ENCODE data around the gene CNBP.
"Not testable (repeated sequence)": the region's sequence is repeated elsewhere in the genome, so short reads cannot be mapped to it uniquely, and the experiment has no call there.

DNA sequence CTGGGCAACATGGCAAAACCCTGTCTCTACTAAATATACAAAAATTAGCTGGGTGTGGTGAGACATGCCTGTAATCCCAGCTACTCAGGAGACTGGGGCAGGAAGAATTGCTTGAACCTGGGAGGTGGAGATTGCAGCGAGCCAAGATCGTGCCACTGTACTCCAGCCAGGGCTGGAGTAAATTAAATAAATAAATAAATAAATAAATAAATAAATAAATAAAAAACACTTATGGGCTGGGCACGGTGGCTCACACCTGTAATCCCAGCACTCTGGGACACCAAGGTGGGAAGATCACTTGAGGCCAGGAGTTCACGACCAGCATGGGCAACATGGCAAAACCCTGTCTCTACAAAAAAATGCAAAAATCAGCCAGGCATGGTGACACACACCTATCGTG lies 42.7 kb downstream of the CNBP start:
- TF ChIP-seq, protein P1, sequence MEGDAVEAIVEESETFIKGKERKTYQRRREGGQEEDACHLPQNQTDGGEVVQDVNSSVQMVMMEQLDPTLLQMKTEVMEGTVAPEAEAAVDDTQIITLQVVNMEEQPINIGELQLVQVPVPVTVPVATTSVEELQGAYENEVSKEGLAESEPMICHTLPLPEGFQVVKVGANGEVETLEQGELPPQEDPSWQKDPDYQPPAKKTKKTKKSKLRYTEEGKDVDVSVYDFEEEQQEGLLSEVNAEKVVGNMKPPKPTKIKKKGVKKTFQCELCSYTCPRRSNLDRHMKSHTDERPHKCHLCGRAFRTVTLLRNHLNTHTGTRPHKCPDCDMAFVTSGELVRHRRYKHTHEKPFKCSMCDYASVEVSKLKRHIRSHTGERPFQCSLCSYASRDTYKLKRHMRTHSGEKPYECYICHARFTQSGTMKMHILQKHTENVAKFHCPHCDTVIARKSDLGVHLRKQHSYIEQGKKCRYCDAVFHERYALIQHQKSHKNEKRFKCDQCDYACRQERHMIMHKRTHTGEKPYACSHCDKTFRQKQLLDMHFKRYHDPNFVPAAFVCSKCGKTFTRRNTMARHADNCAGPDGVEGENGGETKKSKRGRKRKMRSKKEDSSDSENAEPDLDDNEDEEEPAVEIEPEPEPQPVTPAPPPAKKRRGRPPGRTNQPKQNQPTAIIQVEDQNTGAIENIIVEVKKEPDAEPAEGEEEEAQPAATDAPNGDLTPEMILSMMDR (conservative IDR thresholded peaks at IDR 0.05), result not testable (repeated sequence)
- TF ChIP-seq ZFX (IDR thresholded peaks at IDR 0.05), result not testable (repeated sequence)

Data from C4-2B (cell line).